DOHH2 (cell line): ENCODE results near the gene RNF150.

ENCODE experiments used
- EZH2phosphoT487 ChIP-seq: fragments of 200-600 bp; sonication (generic); IDR thresholded peaks from 2 replicates; pipeline ENCODE4 v1.6.1; 2017; ENCODE audit warnings: borderline replicate concordance, mild to moderate bottlenecking, antibody characterized with exemption, low read length, moderate library complexity, mixed read lengths
- TF ChIP-seq, protein P1 (sequence below): fragments of 200-600 bp; sonication (generic); IDR thresholded peaks from one replicate; pipeline ENCODE4 v1.5.1; 2014; ENCODE audit warnings: antibody characterized with exemption, mild to moderate bottlenecking, low read depth, low read length; ENCODE audit not compliant: poor library complexity, severe bottlenecking

DNA sequence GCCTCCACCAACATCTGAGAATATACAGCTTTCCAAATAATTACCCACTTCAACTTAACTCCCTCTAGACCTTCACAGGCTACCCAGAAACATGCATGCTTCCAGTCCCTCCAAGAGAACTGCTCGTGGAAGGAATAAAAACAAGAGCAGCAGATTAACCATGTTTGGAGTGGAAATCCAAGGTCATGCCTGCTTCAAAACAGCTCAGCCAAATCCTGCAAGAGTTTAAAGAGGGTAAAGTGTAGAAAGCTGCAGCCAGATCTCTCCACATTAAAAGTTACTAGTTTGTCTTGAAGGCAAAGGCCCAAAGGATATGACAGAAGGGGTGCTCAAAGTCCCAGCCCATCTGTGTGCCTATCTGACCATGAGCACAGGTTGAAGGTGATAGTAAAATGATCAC lies 139.3 kb downstream of the RNF150 start:
- TF ChIP-seq, protein P1, sequence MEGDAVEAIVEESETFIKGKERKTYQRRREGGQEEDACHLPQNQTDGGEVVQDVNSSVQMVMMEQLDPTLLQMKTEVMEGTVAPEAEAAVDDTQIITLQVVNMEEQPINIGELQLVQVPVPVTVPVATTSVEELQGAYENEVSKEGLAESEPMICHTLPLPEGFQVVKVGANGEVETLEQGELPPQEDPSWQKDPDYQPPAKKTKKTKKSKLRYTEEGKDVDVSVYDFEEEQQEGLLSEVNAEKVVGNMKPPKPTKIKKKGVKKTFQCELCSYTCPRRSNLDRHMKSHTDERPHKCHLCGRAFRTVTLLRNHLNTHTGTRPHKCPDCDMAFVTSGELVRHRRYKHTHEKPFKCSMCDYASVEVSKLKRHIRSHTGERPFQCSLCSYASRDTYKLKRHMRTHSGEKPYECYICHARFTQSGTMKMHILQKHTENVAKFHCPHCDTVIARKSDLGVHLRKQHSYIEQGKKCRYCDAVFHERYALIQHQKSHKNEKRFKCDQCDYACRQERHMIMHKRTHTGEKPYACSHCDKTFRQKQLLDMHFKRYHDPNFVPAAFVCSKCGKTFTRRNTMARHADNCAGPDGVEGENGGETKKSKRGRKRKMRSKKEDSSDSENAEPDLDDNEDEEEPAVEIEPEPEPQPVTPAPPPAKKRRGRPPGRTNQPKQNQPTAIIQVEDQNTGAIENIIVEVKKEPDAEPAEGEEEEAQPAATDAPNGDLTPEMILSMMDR, result no peak
- no peak for TF ChIP-seq EZH2phosphoT487
